Measurements from ENCODE around the gene ACAD8.

The ACAD8 gene

GRCh38 chr11:134207538-134208239, 45.7 kb upstream of the ACAD8 start:
- Histone ChIP-seq H3K9ac (ENCODE audit: low read depth, low read length, poor library complexity, severe bottlenecking) (no peak overlapping the region), H4K20me1 (ENCODE audit: insufficient read depth, low read length, poor library complexity, severe bottlenecking) (peaks cover 6% of the 10 kb centered on the region), H3K4me3 (ENCODE audit: low read length, poor library complexity, severe bottlenecking) (no peak overlapping the region), H3K79me2 (ENCODE audit: insufficient read depth, low read length) (peaks cover 24% of the 10 kb centered on the region), H3K4me2 (ENCODE audit: low read depth, low read length, poor library complexity, severe bottlenecking) (no peak overlapping the region), H3K4me1 (ENCODE audit: insufficient read depth, low read length, poor library complexity, severe bottlenecking) (no peaks in the 10 kb centered on the region), H3F3A (ENCODE audit: low read depth) (peaks cover 5% of the 10 kb centered on the region; the same call in 1 of the 2 replicates), H3K27me3 (ENCODE audit: insufficient read depth, low read length, poor library complexity, severe bottlenecking) (no peaks in the 10 kb centered on the region), H2AFZ (ENCODE audit: low read length) (no peak overlapping the region), H3K36me3 (ENCODE audit: insufficient read depth, low read length) (peaks cover 77% of the 10 kb centered on the region), H3K9me2 (replicated peaks; ENCODE audit: low read depth, low read length) (no peaks in the 10 kb centered on the region), H3K9me3 (ENCODE audit: insufficient read depth, low read depth, low read length) (no peaks in the 10 kb centered on the region)
- TF ChIP-seq EZH2phosphoT487 (IDR thresholded peaks at IDR 0.05; ENCODE audit: borderline replicate concordance) (no peak), CTCF (conservative IDR thresholded peaks at IDR 0.05; ENCODE audit: low read length) (peak; percentile 62)

- H3K4me2 ChIP-seq (ENCODE audit: low read depth, low read length, poor library complexity, severe bottlenecking) = peak overlapping the region; percentile 55
- H3K9ac ChIP-seq (ENCODE audit: low read depth, low read length, poor library complexity, severe bottlenecking) = peak overlapping the region; percentile 30
- H4K20me1 ChIP-seq (ENCODE audit: insufficient read depth, low read length, poor library complexity, severe bottlenecking) = peaks cover 40% of the 10 kb centered on the region
- peaks cover 54% of the 10 kb centered on the region for H3K4me1 ChIP-seq (ENCODE audit: insufficient read depth, low read length, poor library complexity, severe bottlenecking)
- peaks cover 27% of the 10 kb centered on the region; the same call in 1 of the 2 replicates for H3K36me3 ChIP-seq (ENCODE audit: insufficient read depth, low read length)
- peaks cover 96% of the 10 kb centered on the region for H3K79me2 ChIP-seq (ENCODE audit: insufficient read depth, low read length)
- peak overlapping the region; percentile 38 for H3K4me3 ChIP-seq (ENCODE audit: low read length, poor library complexity, severe bottlenecking)
- H3K9me3 ChIP-seq (ENCODE audit: insufficient read depth, low read depth, low read length) = no peaks in the 10 kb centered on the region
- H3F3A ChIP-seq (ENCODE audit: low read depth) = no peaks in the 10 kb centered on the region
- H3K27me3 ChIP-seq (ENCODE audit: insufficient read depth, low read length, poor library complexity, severe bottlenecking) = no peaks in the 10 kb centered on the region
- no peaks in the 10 kb centered on the region for H3K9me2 ChIP-seq (replicated peaks; ENCODE audit: low read depth, low read length)
- no peak for TF ChIP-seq EZH2phosphoT487 (IDR thresholded peaks at IDR 0.05; ENCODE audit: borderline replicate concordance)
- TF ChIP-seq CTCF (conservative IDR thresholded peaks at IDR 0.05; ENCODE audit: low read length) = no peak
- no peak overlapping the region for H2AFZ ChIP-seq (ENCODE audit: low read length)
Measured at GRCh38 chr11:134215836-134216235, 37.5 kb upstream of the ACAD8 start.

- no peaks in the 10 kb centered on the region for H3F3A ChIP-seq (ENCODE audit: low read depth)
- peaks cover 45% of the 10 kb centered on the region for H4K20me1 ChIP-seq (ENCODE audit: insufficient read depth, low read length, poor library complexity, severe bottlenecking)
- H3K4me3 ChIP-seq (ENCODE audit: low read length, poor library complexity, severe bottlenecking) = peak overlapping the region; percentile 10
- H3K4me2 ChIP-seq (ENCODE audit: low read depth, low read length, poor library complexity, severe bottlenecking) = peak overlapping the region; percentile 55
- TF ChIP-seq CTCF (conservative IDR thresholded peaks at IDR 0.05; ENCODE audit: low read length) (no peak), EZH2phosphoT487 (IDR thresholded peaks at IDR 0.05; ENCODE audit: borderline replicate concordance) (no peak)
- no peaks in the 10 kb centered on the region for H3K9me2 ChIP-seq (replicated peaks; ENCODE audit: low read depth, low read length)
- peaks cover 27% of the 10 kb centered on the region; the same call in 1 of the 2 replicates for H3K36me3 ChIP-seq (ENCODE audit: insufficient read depth, low read length)
- H3K9ac ChIP-seq (ENCODE audit: low read depth, low read length, poor library complexity, severe bottlenecking) = peak overlapping the region; percentile 30
- H3K79me2 ChIP-seq (ENCODE audit: insufficient read depth, low read length) = peaks cover 96% of the 10 kb centered on the region
- H3K4me1 ChIP-seq (ENCODE audit: insufficient read depth, low read length, poor library complexity, severe bottlenecking) = peaks cover 64% of the 10 kb centered on the region
- no peaks in the 10 kb centered on the region for H3K27me3 ChIP-seq (ENCODE audit: insufficient read depth, low read length, poor library complexity, severe bottlenecking)
- no peaks in the 10 kb centered on the region for H3K9me3 ChIP-seq (ENCODE audit: insufficient read depth, low read depth, low read length)
- H2AFZ ChIP-seq (ENCODE audit: low read length) = no peak overlapping the region
Measured at GRCh38 chr11:134216816-134217215, 36.6 kb upstream of the ACAD8 start.
